ENCODE measurements around the gene CSAD.

CSAD gene

GRCh38 chr12:53199700-53200099 is 19.0 kb upstream of the CSAD start:
- DNase-seq (ENCODE audit: low read depth in 2 of 2) = no peak

DNA sequence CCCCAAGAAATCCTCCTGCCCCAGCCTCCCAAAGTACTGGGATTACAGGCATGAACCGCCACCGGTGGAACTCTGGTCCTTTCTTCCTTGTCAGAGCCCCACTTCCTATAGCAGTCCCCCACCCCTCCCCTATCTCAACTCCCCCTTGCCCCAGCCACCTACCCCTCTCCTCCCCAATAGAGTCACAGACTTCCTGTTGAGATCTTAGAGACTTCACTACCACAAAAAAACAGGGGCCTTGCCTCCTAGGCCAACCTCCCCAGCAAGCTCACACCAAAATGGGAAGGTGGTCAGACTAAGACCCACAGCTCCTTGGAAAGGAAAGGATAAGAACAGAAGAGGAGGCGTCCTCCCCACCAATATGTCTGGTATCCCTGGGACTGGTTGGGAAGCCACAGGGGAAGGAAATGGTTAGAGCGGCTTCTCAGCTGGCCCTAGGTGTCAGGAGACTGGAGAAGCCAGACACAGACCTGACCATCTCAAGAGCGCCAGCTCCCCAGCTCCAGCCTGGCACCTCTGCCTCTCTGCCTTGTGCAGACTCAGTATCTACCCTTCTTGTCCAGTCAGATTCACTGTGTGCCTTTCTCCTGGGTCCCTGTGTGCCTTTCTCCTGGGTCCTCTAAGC is 17.9 kb upstream of the CSAD start:
- no peak for DNase-seq (ENCODE audit: low read depth in 2 of 2)

- no peak for DNase-seq (ENCODE audit: low read depth in 2 of 2)
Measured at GRCh38 chr12:53197011-53197640, 16.4 kb upstream of the CSAD start.

DNA sequence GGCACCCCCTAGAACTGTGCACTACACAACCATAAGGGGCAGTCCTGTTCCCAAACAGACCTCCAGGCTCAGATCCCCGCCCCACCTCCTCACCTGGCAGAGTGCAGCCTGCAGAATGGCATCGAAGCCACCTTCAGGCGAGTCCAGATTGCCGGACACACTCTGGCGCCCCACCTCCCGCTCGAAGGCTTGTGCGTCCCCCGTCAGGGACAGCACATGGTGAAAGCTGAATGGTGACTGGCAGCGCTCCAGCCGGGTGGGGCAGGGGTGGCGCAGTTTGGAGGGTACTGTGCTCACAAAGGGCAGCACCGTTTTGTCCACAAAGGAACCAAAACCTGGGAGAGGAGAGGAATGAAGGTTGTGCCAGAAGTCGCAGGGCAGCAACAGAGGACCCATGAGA is 15.8 kb upstream of the CSAD start:
- DNase-seq (ENCODE audit: low read depth in 2 of 2) = no peak

DNA sequence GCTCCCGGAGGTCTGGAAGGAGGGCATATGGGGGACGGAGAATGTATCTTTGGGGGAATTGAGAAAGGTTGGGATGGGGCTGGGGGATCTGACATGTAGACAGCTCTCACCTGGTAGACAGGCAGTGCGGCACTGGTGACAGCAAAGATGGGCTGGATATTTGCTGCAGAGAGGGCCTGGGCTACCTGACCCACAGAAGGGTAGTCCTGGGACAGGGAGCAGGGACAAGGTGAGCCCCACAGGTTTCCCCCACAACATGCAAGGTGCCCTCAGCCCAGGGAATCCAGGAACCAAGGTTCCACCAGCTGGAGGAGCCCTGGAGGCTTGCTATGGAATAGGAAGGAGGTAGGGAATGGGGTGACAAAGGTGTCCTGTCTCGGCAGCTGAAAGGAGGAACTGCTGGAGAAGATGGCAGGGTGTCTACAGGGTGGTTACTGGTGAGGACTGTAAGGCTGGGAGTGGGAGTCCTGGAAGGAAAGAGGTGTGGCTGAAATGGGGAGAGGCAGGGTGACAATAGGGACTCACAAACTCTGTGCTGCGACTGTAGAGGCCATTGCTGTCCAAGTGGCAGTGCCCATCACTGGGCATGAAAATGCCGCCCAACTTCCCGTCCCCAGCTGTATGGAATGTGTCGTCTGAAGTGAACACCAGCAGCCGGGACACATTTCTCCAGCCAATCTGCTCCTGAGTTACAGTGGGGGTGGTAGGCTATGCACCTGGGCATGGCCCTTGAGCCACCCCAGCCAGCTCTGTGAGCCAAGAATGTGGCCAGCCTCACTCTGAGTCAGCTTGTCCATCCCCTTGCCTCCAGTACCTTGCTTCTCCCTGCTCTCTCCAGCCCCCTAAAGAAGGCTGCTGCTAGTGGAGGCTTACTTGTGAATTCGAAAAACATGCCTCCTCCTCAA is 15.0 kb upstream of the CSAD start:
- no peak for DNase-seq (ENCODE audit: low read depth in 2 of 2)

DNA sequence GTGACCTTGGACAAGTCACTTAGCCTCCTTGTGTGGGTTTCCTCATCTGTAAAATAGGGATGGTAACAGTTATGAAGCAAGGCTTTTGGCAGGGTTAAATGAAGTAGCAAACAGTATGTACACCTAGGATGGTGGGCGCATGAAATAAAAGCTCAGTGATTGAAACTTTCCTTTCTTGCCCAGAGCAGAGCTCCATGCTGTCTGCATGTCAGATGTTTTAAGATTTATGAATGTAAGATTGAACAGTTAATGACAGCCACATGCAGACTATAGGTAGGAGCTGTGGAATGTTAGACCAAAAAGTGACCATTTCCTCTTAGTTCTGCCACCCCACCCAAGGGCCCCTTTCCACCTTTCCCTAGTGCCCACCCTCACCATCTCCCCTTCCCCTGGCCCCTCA is 14.2 kb upstream of the CSAD start:
- no peak for DNase-seq (ENCODE audit: low read depth in 2 of 2)

- DNase-seq (ENCODE audit: low read depth in 2 of 2) = no peak
Measured at GRCh38 chr12:53193985-53194716, 13.4 kb upstream of the CSAD start.

DNA sequence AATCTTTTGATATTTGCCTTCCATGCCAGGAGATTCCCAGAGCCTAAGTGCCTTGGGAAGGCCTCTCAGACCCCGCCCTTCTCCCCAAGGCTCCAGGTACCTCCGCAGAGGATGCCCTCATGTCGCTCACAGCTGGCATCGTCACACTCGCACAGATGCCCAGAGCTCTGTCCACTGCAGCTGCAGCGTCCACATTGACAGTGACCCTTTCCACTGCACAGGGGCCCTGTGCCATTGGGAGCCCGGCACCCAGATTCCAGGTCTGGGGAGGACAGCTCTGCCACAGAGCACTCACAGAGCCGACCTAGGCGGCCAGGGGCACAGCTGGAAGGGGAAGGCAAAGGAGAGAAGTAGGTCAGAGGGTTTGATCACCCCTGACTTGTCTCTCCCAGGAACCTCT is 12.3 kb upstream of the CSAD start:
- no peak for DNase-seq (ENCODE audit: low read depth in 2 of 2)

- DNase-seq (ENCODE audit: low read depth in 2 of 2) = no peak
Measured at GRCh38 chr12:53192531-53193021, 11.9 kb upstream of the CSAD start.

GRCh38 chr12:53191885-53192530 is 11.3 kb upstream of the CSAD start:
- DNase-seq (ENCODE audit: low read depth in 2 of 2) = no peak

GRCh38 chr12:53191096-53191884 is 10.6 kb upstream of the CSAD start:
- no peak for DNase-seq (ENCODE audit: low read depth in 2 of 2)

GRCh38 chr12:53190108-53190729 is 9.5 kb upstream of the CSAD start:
- peak; percentile 37 to 45 for DNase-seq (ENCODE audit: low read depth in 2 of 2)

- no peak for DNase-seq (ENCODE audit: low read depth in 2 of 2)
Measured at GRCh38 chr12:53187145-53187899, 6.6 kb upstream of the CSAD start.

DNA sequence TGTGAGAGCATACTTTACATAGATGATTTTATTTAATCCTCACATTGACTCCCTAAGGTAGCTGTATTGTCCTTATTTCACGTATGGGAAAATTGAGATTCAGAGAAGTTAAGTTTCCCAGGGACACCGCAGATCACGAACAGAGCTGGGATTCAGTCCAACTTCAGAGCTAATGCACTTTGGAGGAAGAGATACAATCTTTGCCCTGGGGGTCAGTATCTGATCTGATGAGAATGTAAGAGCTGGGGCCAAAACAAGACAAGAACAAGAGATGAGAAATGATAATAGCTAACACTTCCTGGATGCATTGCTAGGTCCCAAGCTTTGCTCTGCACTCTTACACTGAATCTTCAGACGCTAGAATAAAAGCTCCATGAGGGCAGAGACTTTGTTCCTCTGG is 6.0 kb upstream of the CSAD start:
- no peak for DNase-seq (ENCODE audit: low read depth in 2 of 2)

DNA sequence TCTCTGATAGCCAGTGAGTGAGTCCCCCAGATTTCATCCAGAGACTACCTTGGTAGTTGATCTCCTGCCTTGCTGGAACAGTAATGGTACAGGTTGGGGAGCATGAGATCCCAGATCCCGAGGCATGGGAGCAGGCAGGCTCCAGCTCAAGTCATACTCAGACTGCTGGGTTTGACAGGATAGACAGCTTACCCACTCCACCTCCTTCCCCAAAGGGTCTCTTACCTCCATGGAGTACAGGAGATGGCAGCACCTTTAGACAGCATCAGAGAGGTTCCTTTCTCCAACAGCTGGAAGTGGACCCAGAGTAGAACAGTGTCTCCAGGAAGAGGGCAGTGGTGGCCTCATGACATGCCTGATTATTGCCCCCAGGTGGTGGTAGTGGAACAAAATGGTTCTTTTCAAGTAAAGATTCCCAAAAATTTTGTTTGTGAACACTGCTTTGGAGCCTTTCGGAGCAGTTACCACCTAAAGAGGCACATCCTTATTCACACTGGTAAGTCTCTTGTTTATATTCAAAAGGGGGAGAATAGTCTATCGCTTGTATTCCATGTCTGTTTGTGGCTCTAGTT is 4.9 kb upstream of the CSAD start:
- no peak for DNase-seq (ENCODE audit: low read depth in 2 of 2)

GRCh38 chr12:53184828-53185227 is 4.1 kb upstream of the CSAD start:
- no peak for DNase-seq (ENCODE audit: low read depth in 2 of 2)

GRCh38 chr12:53182903-53183302 is 2.2 kb upstream of the CSAD start:
- no peak for DNase-seq (ENCODE audit: low read depth in 2 of 2)

- DNase-seq (ENCODE audit: low read depth in 2 of 2) = no peak
Measured at GRCh38 chr12:53181935-53182334, 1.2 kb upstream of the CSAD start.
